ENCODE results near the gene PRMT3.
A peak's percentile ranks its signal among the peaks of the same experiment; 100 is the strongest.

The PRMT3 gene

DNA sequence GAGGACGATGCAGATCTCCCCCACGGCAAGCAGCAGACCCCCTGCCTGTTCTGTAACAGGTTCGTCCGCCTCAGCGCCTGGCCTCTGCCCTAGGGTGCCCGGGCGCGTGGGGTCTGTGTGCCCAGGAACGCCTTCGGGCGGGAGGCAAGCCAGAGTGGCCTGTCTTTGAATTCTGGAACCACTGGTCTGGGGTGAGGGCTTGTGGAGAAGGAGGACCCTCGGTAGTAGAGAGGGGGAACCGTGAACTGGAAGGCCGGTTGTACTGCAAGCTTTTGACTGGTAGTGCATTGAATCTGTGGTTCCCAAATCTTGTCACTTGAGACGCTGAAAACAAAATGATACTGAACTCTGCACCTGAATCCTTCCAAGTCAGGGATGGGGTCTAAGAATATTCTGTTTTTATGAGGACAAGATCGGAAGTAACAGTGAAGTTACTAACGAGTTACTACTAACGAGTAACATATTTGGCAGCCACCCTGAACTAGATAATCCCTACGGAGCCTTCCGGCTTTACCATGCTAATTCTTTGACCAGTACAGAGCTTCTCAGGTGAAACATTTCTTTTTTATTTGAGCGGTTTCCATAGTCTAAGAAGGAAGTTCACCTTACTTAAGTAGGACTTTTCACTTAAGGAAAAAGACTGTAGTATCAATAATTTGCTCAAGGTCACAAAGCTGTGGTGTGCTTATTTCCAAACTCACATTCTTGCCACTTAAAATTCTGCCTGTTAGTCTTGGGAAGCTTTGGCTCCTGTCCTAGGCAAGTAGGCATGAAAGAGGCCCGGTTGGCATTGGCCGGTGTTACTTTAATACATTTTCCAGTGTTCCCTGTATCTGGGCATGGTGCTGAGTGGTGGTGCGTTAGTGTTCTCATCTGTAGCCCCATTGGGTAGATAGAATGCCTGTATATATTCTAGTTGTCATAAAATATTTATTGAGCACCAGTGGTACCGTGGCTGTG, 860 bp downstream of the PRMT3 start:
- TF ChIP-seq, protein P1, sequence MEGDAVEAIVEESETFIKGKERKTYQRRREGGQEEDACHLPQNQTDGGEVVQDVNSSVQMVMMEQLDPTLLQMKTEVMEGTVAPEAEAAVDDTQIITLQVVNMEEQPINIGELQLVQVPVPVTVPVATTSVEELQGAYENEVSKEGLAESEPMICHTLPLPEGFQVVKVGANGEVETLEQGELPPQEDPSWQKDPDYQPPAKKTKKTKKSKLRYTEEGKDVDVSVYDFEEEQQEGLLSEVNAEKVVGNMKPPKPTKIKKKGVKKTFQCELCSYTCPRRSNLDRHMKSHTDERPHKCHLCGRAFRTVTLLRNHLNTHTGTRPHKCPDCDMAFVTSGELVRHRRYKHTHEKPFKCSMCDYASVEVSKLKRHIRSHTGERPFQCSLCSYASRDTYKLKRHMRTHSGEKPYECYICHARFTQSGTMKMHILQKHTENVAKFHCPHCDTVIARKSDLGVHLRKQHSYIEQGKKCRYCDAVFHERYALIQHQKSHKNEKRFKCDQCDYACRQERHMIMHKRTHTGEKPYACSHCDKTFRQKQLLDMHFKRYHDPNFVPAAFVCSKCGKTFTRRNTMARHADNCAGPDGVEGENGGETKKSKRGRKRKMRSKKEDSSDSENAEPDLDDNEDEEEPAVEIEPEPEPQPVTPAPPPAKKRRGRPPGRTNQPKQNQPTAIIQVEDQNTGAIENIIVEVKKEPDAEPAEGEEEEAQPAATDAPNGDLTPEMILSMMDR (IDR thresholded peaks at IDR 0.05; ENCODE audit: insufficient read depth, low read length, poor library complexity, severe bottlenecking): no peak
- no peaks in the 10 kb centered on the region for H3K36me3 ChIP-seq (ENCODE audit: control insufficient read depth, insufficient read depth, low read length)
- H3K4me3 ChIP-seq (replicated peaks; ENCODE audit: low read depth, low read length): peak overlapping the region; percentile 88
- no peaks in the 10 kb centered on the region for H3K27me3 ChIP-seq (replicated peaks; ENCODE audit: control insufficient read depth, insufficient read depth, low read length)
- no peak for DNase-seq (ENCODE audit: extremely low read depth, insufficient read length)

DNA sequence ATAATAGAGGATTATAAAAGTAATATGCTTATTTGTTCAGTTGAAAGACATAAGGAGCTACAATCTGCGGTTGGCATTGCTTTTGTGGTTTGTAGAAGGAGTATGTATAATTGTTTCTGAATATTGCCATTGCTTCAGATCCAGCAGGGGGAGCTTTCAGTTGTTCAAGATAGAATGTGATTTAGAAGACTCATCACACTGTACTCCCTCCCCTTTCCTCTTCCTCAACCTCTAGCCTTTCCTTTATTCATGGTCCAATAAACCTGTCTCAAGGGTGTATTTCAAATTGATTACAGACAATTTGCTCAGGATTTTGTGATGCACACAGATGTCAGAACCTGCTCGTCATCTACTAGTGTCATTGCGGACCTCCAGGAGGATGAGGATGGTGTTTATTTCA, 9.8 kb downstream of the PRMT3 start:
- no peak overlapping the region for H3K4me3 ChIP-seq (replicated peaks; ENCODE audit: low read depth, low read length)
- TF ChIP-seq, protein P1 (IDR thresholded peaks at IDR 0.05; ENCODE audit: insufficient read depth, low read length, poor library complexity, severe bottlenecking): peak; percentile 64
- H3K27me3 ChIP-seq (replicated peaks; ENCODE audit: control insufficient read depth, insufficient read depth, low read length): no peaks in the 10 kb centered on the region
- H3K36me3 ChIP-seq (ENCODE audit: control insufficient read depth, insufficient read depth, low read length): no peaks in the 10 kb centered on the region; the same call in none of the 2 replicates
- DNase-seq (ENCODE audit: extremely low read depth, insufficient read length): peak; percentile 8

DNA sequence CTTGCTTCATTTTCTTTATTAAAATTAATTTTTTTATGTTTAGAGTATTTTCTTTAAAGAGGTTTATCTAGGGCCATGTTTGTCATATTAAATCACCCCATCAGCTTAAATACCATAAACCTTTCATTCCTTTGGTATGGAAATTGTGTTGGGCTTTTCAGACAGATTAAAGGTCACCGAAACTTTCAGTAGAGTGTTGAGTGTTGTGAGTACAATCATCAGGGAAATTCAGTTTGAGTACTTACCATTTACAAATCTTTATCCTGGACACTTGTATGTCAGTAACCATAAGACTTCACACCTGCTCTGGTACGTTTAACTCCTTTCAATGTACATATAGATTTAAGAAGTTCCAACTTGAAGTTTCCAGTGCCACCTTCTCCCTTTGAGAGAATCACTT, 12.0 kb downstream of the PRMT3 start:
- no peak for DNase-seq (ENCODE audit: extremely low read depth, insufficient read length)
- Histone ChIP-seq H3K4me3 (replicated peaks; ENCODE audit: low read depth, low read length) (no peak overlapping the region), H3K27me3 (replicated peaks; ENCODE audit: control insufficient read depth, insufficient read depth, low read length) (no peaks in the 10 kb centered on the region), H3K36me3 (ENCODE audit: control insufficient read depth, insufficient read depth, low read length) (no peaks in the 10 kb centered on the region; the same call in none of the 2 replicates)
- TF ChIP-seq, protein P1 (IDR thresholded peaks at IDR 0.05; ENCODE audit: insufficient read depth, low read length, poor library complexity, severe bottlenecking): no peak

DNA sequence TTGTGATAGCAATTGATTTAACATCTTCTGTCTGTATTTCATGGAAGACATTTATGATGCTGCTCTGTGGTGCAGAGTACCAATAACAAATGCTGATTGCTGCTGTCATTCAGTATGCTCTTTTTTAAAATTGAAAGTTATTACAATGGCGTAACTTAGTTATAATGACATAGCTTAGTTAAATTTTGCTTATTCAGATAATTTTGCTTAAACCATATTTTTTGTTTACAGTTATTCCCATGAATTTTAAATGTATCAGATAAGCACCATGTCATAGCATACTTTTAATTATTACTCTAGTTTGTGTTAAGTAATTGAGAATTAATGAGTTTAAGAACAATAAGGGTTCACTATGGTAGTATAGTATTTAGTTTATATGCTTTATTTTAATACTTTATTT, 15.5 kb downstream of the PRMT3 start:
- Histone ChIP-seq H3K4me3 (replicated peaks; ENCODE audit: low read depth, low read length) (no peak overlapping the region), H3K36me3 (ENCODE audit: control insufficient read depth, insufficient read depth, low read length) (no peaks in the 10 kb centered on the region; the same call in 1 of the 2 replicates), H3K27me3 (replicated peaks; ENCODE audit: control insufficient read depth, insufficient read depth, low read length) (no peaks in the 10 kb centered on the region)
- no peak for DNase-seq (ENCODE audit: extremely low read depth, insufficient read length)
- TF ChIP-seq, protein P1 (IDR thresholded peaks at IDR 0.05; ENCODE audit: insufficient read depth, low read length, poor library complexity, severe bottlenecking): no peak

DNA sequence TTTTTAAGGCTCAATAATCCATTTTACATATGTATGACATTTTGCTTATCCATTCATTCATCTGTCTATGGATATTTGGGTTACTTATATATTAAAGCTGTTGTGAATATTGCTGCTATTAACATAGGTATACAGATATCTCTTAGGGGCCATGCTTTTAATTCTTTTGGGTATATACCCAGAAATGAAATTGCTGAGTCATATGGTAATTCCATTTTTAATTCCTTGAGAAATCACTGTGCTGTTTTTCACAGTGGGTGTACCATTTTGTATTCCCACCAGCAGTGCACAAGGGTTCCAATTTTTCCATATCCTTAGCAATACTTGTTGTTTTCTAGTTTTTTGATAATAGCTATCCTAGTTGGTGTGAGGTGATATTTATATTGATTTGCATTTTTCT, 19.0 kb downstream of the PRMT3 start:
- no peak overlapping the region for H3K4me3 ChIP-seq (replicated peaks; ENCODE audit: low read depth, low read length)
- no peaks in the 10 kb centered on the region for H3K36me3 ChIP-seq (ENCODE audit: control insufficient read depth, insufficient read depth, low read length)
- TF ChIP-seq, protein P1 (IDR thresholded peaks at IDR 0.05; ENCODE audit: insufficient read depth, low read length, poor library complexity, severe bottlenecking): no peak
- no peaks in the 10 kb centered on the region for H3K27me3 ChIP-seq (replicated peaks; ENCODE audit: control insufficient read depth, insufficient read depth, low read length)
- DNase-seq (ENCODE audit: extremely low read depth, insufficient read length): no peak
